Loucy (cell line): ENCODE data around the gene RAD9A.

ENCODE experiments used
- H2AFZ ChIP-seq: fragments of 200-600 bp; sonication (generic); 2 replicates; pipeline ENCODE4 v1.6.0; 2016; ENCODE audit warnings: antibody characterized with exemption, mild to moderate bottlenecking, low read length, moderate library complexity
- H3F3A ChIP-seq: fragments of 200-600 bp; 2 replicates; pipeline ENCODE4 v1.6.0; 2016; ENCODE audit warnings: antibody characterized with exemption, low read depth, mild to moderate bottlenecking
- H3K27me3 ChIP-seq: fragments of 200-600 bp; sonication (generic); 2 replicates; pipeline ENCODE4 v1.6.1; 2014; ENCODE audit warnings: low read length, mild to moderate bottlenecking; ENCODE audit not compliant: insufficient read depth, poor library complexity, severe bottlenecking
- H3K36me3 ChIP-seq: fragments of 200-600 bp; sonication (generic); 2 replicates; pipeline ENCODE4 v1.6.1; 2016; ENCODE audit warnings: low read length; ENCODE audit not compliant: insufficient read depth
- H3K4me1 ChIP-seq: fragments of 200-600 bp; sonication (generic); 2 replicates; pipeline ENCODE4 v1.5.1; 2014; ENCODE audit warnings: low read length, mild to moderate bottlenecking; ENCODE audit not compliant: insufficient read depth, poor library complexity, severe bottlenecking
- H3K4me2 ChIP-seq: fragments of 200-600 bp; sonication (generic); 2 replicates; pipeline ENCODE4 v1.6.0; 2014; ENCODE audit warnings: antibody characterized with exemption, low read length, low read depth, mild to moderate bottlenecking; ENCODE audit not compliant: poor library complexity, severe bottlenecking
- H3K4me3 ChIP-seq: fragments of 200-600 bp; sonication (generic); 2 replicates; pipeline ENCODE4 v1.5.1; 2014; ENCODE audit warnings: low read length, mild to moderate bottlenecking, mixed read lengths; ENCODE audit not compliant: poor library complexity, severe bottlenecking
- H3K79me2 ChIP-seq: fragments of 200-600 bp; sonication (generic); 2 replicates; pipeline ENCODE4 v1.6.1; 2014; ENCODE audit warnings: low read length; ENCODE audit not compliant: insufficient read depth
- H3K9ac ChIP-seq: fragments of 200-600 bp; sonication (generic); 2 replicates; pipeline ENCODE4 v1.6.0; 2014; ENCODE audit warnings: mild to moderate bottlenecking, low read depth, low read length, moderate library complexity; ENCODE audit not compliant: poor library complexity, severe bottlenecking
- H3K9me2 ChIP-seq: fragments of 200-600 bp; sonication (generic); replicated peaks from 2 replicates; pipeline ENCODE4 v1.6.1; 2016; ENCODE audit warnings: low read depth, low read length, mixed read lengths
- H3K9me3 ChIP-seq: fragments of 200-600 bp; sonication (generic); 2 replicates; pipeline ENCODE4 v1.6.1; 2014; ENCODE audit warnings: mild to moderate bottlenecking, antibody characterized with exemption, low read length, low read depth; ENCODE audit not compliant: insufficient read depth
- H4K20me1 ChIP-seq: fragments of 200-600 bp; sonication (generic); 2 replicates; pipeline ENCODE4 v1.6.0; 2014; ENCODE audit warnings: antibody characterized with exemption, low read length, mild to moderate bottlenecking; ENCODE audit not compliant: insufficient read depth, poor library complexity, severe bottlenecking
- CTCF ChIP-seq: fragments of 200-600 bp; sonication (generic); conservative IDR thresholded peaks from 2 replicates; pipeline ENCODE4 v1.5.1; 2014; ENCODE audit warnings: mild to moderate bottlenecking, antibody characterized with exemption, low read length
- EZH2phosphoT487 ChIP-seq: fragments of 200-600 bp; IDR thresholded peaks from 2 replicates; pipeline ENCODE4 v1.6.1; 2018; ENCODE audit warnings: antibody characterized with exemption, mild to moderate bottlenecking, moderate library complexity, borderline replicate concordance

The RAD9A gene

GRCh38 chr11:67366961-67367760, 24.6 kb upstream of the RAD9A start:
- Histone ChIP-seq H3K36me3 (no peaks in the 10 kb centered on the region), H3K4me1 (peaks cover 56% of the 10 kb centered on the region), H3K9me3 (no peaks in the 10 kb centered on the region), H3K79me2 (peaks cover 4% of the 10 kb centered on the region; the same call in 1 of the 2 replicates), H2AFZ (no peak overlapping the region), H3F3A (no peaks in the 10 kb centered on the region), H3K4me3 (no peak overlapping the region), H3K4me2 (no peak overlapping the region), H3K9ac (no peak overlapping the region), H3K9me2 (no peaks in the 10 kb centered on the region), H4K20me1 (no peaks in the 10 kb centered on the region), H3K27me3 (no peaks in the 10 kb centered on the region)
- TF ChIP-seq EZH2phosphoT487 (no peak), CTCF (no peak)

GRCh38 chr11:67367761-67368227, 24.0 kb upstream of the RAD9A start:
- H3K4me1 ChIP-seq = peaks cover 57% of the 10 kb centered on the region
- H3K79me2 ChIP-seq = peaks cover 4% of the 10 kb centered on the region; the same call in 1 of the 2 replicates
- no peaks in the 10 kb centered on the region for H3K9me3 ChIP-seq
- H3K9me2 ChIP-seq = no peaks in the 10 kb centered on the region
- no peaks in the 10 kb centered on the region for H3K36me3 ChIP-seq
- no peaks in the 10 kb centered on the region for H3F3A ChIP-seq
- H3K4me2 ChIP-seq = no peak overlapping the region
- H4K20me1 ChIP-seq = no peaks in the 10 kb centered on the region
- H3K27me3 ChIP-seq = no peaks in the 10 kb centered on the region
- H3K4me3 ChIP-seq = no peak overlapping the region
- H3K9ac ChIP-seq = no peak overlapping the region
- TF ChIP-seq CTCF = no peak
- TF ChIP-seq EZH2phosphoT487 = no peak
- H2AFZ ChIP-seq = no peak overlapping the region

GRCh38 chr11:67368621-67369020, 23.2 kb upstream of the RAD9A start:
- H3K4me3 ChIP-seq = no peak overlapping the region
- no peaks in the 10 kb centered on the region for H4K20me1 ChIP-seq
- no peak overlapping the region for H3K4me2 ChIP-seq

More at GRCh38 chr11:67368621-67369020, 23.2 kb upstream of the RAD9A start:
- H3K36me3 ChIP-seq = no peaks in the 10 kb centered on the region
- TF ChIP-seq EZH2phosphoT487 (no peak), CTCF (no peak)
- H3K9me3 ChIP-seq = no peaks in the 10 kb centered on the region
- no peaks in the 10 kb centered on the region for H3K9me2 ChIP-seq
- H2AFZ ChIP-seq = no peak overlapping the region
- no peak overlapping the region for H3K9ac ChIP-seq
- H3F3A ChIP-seq = no peaks in the 10 kb centered on the region
- no peaks in the 10 kb centered on the region for H3K27me3 ChIP-seq
- peaks cover 4% of the 10 kb centered on the region; the same call in 1 of the 2 replicates for H3K79me2 ChIP-seq
- peaks cover 63% of the 10 kb centered on the region for H3K4me1 ChIP-seq
